Rectal smooth muscle tissue (tissue), 1 donor: ENCODE results near the gene MDP1.
A peak's percentile ranks its signal among the peaks of the same experiment; 100 is the strongest.

Experiments
- H3K27ac ChIP-seq: one replicate; pipeline ENCODE4 v1.7.0; 2013; ENCODE audit warnings: low read depth, low read length, inconsistent platforms
- H3K27me3 ChIP-seq: one replicate; pipeline ENCODE4 v1.7.0; 2013; ENCODE audit warnings: low read length; ENCODE audit not compliant: control insufficient read depth, insufficient read depth
- H3K36me3 ChIP-seq: one replicate; pipeline ENCODE4 v1.7.0; 2013; ENCODE audit warnings: low read length; ENCODE audit not compliant: control insufficient read depth, insufficient read depth
- H3K4me1 ChIP-seq: one replicate; pipeline ENCODE4 v1.7.0; 2013; ENCODE audit warnings: low read length; ENCODE audit not compliant: control insufficient read depth, insufficient read depth
- H3K4me3 ChIP-seq: one replicate; pipeline ENCODE4 v1.7.0; 2013; ENCODE audit warnings: low read length
- H3K9ac ChIP-seq: one replicate; pipeline ENCODE4 v1.7.0; 2013; ENCODE audit warnings: low read length

The MDP1 gene

DNA sequence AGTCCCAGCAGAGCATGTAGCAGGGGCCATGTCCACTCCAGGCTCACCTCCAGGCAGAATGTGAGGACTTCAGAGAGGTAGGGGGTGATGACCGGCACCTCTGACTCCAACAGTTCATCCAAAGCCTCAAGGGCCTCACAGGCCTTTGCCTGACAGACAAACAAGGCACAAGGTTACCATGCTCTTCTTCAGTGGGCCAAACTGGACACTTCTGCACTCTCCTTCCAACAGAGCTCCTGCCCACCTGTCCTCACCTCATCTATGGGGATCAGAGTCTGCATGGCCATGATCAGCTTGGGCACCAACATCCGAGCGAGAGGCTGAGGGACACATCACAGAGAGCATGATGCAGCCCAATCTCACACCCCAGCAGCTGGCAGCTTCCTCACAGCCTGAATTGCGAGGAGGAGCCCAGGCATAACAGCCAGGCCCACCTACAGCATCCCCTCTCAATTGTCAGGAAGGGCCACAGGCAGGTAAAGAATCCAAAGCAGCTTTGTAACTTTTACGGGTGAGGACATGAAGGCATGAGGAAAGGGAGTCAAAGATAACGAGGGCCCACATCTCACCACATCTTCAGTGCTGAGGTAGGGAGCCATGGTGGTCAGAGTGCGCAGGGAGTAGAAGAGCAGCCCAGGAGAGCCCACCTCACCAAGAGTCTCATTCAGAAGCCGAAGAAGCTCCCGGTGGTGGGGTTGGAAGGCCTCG lies 28.9 kb downstream of the MDP1 start:
- Histone ChIP-seq H3K4me1 (peaks cover 6% of the 10 kb centered on the region), H3K27me3 (no peaks in the 10 kb centered on the region), H3K4me3 (peak overlapping the region; percentile 85), H3K36me3 (peaks cover 27% of the 10 kb centered on the region), H3K9ac (no peak overlapping the region), H3K27ac (no peak overlapping the region)

DNA sequence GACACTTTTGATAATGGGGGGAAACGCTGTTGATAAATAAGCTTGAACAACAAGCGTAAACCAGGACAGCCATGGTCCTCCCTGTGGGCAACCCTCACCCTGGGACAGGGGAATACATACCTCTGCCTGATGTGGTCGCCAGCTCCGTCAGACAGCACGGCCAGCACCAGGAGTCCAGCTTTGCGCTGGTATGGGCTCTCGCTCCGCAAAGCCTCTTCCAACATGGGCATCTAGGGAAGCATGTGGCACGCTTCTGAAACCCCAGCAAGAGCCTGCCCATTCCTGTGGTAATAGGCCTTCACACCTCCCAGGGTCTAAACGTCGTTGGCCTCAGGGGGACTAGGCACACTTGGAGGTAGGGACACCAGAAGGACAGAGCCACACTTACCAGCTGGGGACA lies 30.1 kb downstream of the MDP1 start:
- H3K4me1 ChIP-seq: peaks cover 6% of the 10 kb centered on the region
- no peak overlapping the region for H3K9ac ChIP-seq
- H3K27me3 ChIP-seq: no peaks in the 10 kb centered on the region
- no peak overlapping the region for H3K4me3 ChIP-seq
- no peak overlapping the region for H3K27ac ChIP-seq
- peaks cover 30% of the 10 kb centered on the region for H3K36me3 ChIP-seq

DNA sequence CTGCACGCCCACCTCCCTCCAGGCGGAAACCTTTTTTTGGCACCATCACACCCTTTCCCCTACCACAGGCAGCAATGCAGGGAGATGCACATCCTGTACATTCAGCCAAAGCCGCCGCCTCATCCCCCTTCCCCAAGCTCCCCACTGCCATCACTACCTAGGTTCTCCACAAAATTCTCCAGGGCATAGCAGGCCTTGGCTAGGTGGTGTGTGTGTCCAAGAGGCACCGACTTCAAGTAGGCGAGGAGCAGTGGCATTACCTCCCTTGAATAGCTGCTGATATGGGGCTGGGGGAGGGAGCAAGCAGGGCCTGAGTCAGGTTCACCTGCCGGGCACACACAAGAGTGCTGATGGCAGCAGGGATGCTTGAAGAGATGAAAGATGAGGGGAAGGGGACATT lies 30.8 kb downstream of the MDP1 start:
- peaks cover 31% of the 10 kb centered on the region for H3K36me3 ChIP-seq
- H3K4me1 ChIP-seq: peaks cover 13% of the 10 kb centered on the region
- H3K9ac ChIP-seq: no peak overlapping the region
- no peak overlapping the region for H3K4me3 ChIP-seq
- no peaks in the 10 kb centered on the region for H3K27me3 ChIP-seq
- no peak overlapping the region for H3K27ac ChIP-seq

DNA sequence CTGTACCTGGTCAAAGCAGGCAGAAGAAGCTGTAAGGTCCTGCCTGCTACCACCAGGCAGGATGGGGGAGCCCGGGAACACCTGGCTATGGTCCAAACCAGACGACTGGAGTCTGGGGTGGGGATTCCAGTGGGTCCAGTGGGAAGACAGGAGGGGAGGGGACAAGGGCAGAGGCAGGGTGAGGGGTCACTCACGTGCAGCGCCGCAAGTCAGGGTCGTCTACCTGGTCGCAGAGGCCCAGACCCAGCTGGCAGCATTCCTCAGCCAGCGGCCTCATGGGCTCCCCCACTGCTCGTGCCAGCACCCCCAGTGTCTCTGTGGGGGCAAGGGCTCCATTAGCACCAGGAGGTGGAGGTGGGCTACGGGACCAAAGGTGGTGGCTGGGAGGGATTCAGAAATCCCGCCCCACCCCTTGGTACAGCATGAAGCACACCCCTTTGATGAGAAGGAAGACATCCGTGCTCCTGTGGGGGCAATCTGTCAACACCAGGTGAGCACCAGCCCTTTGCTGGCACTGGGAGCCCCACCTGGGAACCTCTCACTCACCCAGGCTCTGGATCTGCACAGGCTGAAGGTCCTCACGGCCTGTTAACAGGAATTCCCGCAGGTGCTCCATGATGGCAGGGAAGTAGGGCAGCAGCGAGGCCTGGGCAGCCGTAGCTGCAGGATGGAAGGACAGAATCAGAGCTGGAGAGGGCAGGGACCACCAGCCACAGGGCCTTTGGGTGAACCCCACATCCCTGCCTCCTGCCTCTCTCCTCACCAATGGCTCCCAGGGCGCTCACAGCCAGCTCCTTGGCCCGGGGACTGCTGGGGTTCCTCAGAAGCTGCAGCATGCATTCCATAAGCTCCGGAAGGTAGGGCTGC lies 31.5 kb downstream of the MDP1 start:
- Histone ChIP-seq H3K4me3 (no peak overlapping the region), H3K9ac (no peak overlapping the region), H3K36me3 (peaks cover 35% of the 10 kb centered on the region), H3K4me1 (peaks cover 20% of the 10 kb centered on the region), H3K27me3 (no peaks in the 10 kb centered on the region), H3K27ac (no peak overlapping the region)

DNA sequence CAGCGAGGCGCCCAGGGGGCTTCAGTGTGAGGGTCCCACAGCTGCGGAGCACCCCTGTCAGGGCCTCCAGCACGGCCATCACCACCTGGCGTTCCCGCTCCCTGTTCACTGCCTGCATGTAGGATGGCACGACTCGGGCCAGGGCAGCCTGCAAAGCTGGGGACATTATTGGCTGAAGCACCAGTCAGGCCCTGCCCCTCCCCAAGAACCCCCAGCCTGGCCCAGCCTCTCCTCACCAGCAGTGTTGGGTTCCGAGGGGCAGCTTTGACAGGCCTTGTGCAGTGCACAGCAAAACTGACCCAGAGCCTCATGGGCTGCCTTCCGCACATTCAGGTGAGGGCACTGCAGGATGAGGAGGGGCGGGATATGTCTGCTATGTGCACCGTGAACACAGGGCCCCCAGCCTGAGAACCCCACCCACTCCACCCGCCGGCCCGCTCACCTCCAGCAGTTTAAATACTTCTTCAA lies 32.8 kb downstream of the MDP1 start:
- Histone ChIP-seq H3K27ac (no peak overlapping the region), H3K27me3 (no peaks in the 10 kb centered on the region), H3K4me3 (no peak overlapping the region), H3K9ac (no peak overlapping the region), H3K36me3 (peaks cover 38% of the 10 kb centered on the region), H3K4me1 (peaks cover 22% of the 10 kb centered on the region)

DNA sequence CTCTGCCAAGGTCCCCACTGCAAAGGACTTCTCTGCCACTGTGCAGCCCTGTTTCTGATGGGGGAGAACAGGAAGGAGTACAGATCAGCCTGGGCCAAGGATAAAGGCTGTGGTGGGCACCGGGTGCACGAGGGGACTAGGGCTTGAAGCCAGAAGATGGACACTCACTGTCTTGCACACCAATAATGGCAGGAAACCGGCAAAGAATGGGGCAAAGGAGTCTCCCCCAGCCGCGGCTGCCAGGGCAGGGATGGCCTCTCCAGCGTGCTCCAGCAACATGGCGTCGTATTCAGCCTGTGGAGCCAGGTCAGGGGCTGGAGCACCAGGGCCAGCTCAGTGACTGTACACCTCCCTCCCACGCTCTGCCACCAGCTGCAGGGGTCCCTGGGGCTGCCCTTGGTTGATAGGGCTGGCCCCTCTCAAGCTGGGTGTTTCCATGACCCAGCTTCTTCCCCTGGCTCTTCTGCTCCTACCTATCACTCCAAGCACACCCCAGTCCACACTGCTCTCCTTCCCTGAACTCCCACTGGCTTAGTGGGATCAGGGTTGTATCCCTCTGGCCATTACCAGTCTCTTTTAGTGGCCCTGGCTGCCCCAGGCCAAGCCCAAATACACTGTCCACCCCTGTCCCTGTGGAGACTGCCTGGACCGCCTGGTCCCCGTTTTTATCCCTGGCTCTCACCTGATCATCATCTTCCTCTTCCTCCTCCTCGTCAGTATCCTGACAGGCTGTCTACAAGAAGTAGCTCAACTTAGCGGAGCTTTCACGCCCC lies 33.6 kb downstream of the MDP1 start:
- no peak overlapping the region for H3K27ac ChIP-seq
- no peak overlapping the region for H3K9ac ChIP-seq
- H3K27me3 ChIP-seq: no peaks in the 10 kb centered on the region
- peaks cover 16% of the 10 kb centered on the region for H3K4me1 ChIP-seq
- H3K4me3 ChIP-seq: no peak overlapping the region
- H3K36me3 ChIP-seq: peaks cover 38% of the 10 kb centered on the region

DNA sequence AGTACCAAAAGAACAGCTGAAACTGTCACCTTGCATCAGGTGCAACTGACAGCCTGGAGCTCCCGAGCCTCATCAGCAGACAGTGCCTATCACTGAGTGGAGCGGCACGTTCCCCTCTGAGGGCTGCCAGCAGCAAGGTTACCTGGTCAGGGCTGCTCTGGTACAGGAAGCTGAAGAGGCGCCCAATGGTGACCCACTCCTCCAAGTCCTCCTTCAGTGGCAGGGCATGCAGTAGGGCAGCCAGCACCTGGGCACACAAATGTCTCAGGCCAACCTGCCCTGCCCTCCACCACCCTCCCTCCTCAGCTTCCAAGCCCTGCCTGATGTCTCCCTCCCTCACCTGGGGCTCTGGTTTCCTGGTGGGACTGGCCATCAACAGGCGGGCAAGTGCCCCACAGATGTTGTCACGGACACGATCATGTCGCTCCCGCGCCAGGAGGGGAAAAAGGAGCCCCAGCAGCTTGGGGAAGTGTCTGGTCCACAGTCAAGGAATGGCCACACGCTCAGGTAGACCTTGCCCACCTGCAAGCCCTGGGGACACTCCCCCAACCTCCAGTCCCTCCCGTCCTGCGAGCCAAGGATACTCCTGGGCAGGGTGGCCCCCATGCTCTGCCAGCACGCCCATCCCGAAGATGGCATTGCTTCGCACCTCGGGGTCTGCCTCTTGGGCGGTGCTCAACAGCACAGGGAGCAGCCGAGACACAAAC lies 34.3 kb downstream of the MDP1 start:
- no peaks in the 10 kb centered on the region for H3K27me3 ChIP-seq
- H3K4me3 ChIP-seq: no peak overlapping the region
- H3K4me1 ChIP-seq: peaks cover 16% of the 10 kb centered on the region
- H3K9ac ChIP-seq: no peak overlapping the region
- peaks cover 38% of the 10 kb centered on the region for H3K36me3 ChIP-seq
- no peak overlapping the region for H3K27ac ChIP-seq

DNA sequence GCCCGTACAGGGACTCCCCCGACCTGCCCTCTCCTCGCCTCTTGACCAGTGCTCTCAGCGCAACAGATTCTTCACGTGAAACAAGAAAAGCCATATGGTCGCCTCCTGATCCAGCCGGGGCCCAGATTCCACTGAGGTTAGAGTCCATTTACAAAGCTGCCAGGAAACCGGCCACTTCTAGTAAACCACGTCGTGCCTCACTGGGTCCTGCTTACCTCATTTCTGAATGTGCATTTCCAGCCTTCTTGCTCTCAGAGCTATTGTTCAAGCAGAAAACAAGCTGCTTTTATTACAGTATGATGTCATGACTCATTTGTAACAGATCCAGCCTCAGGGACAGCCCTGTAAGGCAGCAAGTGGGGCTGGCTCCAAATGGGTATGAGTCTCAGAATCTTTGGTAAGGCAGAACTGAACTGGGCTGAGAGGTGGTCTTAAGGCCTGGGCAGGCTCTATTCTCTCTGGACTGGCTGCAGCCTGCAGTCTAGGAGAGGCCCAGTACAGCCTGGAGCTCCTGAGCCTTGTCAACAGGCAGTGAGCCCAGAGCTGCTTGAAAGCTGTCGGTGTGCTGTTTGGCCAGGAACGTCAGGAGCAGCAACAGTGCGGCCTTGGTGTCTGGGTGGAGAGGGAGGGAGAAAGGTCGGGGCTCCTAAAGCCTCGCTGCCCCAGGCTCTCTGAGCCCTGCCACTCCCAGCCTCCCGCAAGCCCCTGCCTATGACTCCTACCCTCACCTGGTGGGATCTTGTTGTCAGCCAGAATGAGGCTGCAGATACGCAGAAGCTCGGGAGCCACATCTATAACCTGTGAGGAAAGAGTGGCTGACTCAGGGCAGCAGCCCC lies 35.7 kb downstream of the MDP1 start:
- Histone ChIP-seq H3K27ac (peak overlapping the region; percentile 95), H3K9ac (no peak overlapping the region), H3K4me1 (peaks cover 16% of the 10 kb centered on the region), H3K4me3 (no peak overlapping the region), H3K27me3 (no peaks in the 10 kb centered on the region), H3K36me3 (peaks cover 25% of the 10 kb centered on the region)

DNA sequence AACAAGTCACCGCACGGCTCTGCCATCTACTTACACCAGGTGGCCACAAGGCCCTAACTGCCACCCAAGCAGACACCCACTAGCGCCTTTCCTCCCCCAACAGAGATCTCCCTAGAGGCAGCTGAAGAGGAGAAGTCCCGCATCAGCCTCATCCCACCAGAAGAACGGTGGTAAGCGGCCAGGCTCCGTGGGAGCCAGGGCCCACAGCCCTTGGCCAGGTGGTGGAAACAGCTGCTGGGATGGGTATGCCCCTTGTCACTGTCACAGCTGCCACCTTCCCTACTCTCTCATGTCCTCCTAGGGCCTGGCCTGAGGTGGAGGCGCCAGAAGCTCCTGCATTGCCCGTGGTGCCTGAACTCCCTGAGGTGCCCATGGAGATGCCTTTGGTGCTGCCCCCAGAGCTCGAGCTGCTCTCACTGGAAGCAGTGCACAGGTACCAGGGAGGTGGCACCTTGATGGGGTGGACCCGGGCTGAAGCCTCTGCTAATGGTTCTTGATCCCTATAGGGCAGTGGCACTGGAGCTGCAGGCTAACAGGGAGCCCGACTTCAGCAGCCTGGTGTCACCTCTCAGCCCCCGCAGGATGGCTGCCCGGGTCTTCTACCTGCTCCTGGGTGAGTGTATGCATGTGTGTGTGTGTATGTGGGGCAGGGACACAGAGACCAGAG lies 36.4 kb downstream of the MDP1 start:
- no peak overlapping the region for H3K9ac ChIP-seq

DNA sequence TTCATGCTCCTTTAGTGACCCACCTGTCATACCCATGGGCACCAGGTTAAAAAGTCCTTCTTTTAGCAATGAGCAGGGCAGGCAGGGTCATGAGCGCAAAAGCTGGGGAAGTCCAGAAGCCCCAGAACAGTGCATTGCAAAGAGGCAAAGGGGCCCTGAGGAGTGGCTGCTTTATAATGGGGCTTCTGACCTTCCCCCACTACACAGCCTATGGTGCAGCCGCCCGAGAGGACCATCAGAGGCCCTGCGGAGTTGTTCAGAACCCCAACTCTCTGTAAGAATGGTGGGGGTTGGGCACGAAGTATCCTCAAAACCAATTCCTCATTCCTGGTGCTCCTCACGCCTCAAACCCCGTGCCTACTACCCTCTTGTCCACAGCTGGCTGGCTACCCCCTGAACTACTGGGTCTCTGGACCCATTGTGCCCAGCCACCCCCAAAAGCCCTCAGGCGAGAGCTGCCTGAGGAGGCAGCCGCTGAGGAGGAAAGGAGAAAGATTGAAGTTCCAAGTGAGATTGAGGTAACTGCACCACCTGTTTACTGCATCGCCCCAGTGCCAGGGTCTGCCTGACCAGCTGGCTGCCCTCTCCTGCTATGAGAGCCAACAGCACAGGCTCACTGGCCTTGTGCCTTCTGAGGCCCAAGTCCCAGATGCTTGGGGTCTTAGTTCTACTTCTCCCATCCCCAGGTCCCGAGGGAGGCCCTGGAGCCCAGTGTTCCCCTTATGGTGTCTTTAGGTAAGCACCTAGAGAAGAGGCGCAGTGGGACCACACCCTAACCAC lies 37.3 kb downstream of the MDP1 start:
- Histone ChIP-seq H3K9ac (no peak overlapping the region), H3K27ac (peak overlapping the region; percentile 95), H3K4me1 (peaks cover 16% of the 10 kb centered on the region), H3K36me3 (peaks cover 17% of the 10 kb centered on the region), H3K27me3 (no peaks in the 10 kb centered on the region), H3K4me3 (no peak overlapping the region)

More for the DNA sequence above, 36.4 kb downstream of the MDP1 start:
- Histone ChIP-seq H3K4me1 (peaks cover 16% of the 10 kb centered on the region), H3K27ac (peak overlapping the region; percentile 95), H3K4me3 (no peak overlapping the region), H3K36me3 (peaks cover 22% of the 10 kb centered on the region), H3K27me3 (no peaks in the 10 kb centered on the region)
